GM12878 (cell line): ENCODE results near the gene HACD3. TPM values are rescaled to one million over a fixed set of nuclear protein-coding genes. Genes with fewer than 3 reads are reported as not detected.

Experiments used
- BMI1 ChIP-seq: fragments of 450-650 bp; IDR thresholded peaks from 2 replicates; pipeline ENCODE4 v1.6.1; 2016; ENCODE audit warnings: mild to moderate bottlenecking, moderate library complexity, borderline replicate concordance
- CHD2 ChIP-seq: IDR thresholded peaks from 2 replicates; pipeline ENCODE4 v1.6.1; 2011; ENCODE audit warnings: low read depth, low read length, improper control_type of control experiment, borderline replicate concordance
- CREB1 ChIP-seq: IDR thresholded peaks from 2 replicates; pipeline ENCODE4 v1.6.1; 2012; ENCODE audit warnings: low read depth, mild to moderate bottlenecking, inconsistent platforms
- MYC ChIP-seq: IDR thresholded peaks from 2 replicates; pipeline ENCODE4 v1.6.1; 2011; ENCODE audit warnings: mild to moderate bottlenecking, low read length, moderate library complexity, inconsistent platforms; ENCODE audit not compliant: insufficient read depth, insufficient replicate concordance, insufficient read length, severe bottlenecking
- polyA plus RNA-seq, 11 experiments: library from polyadenylated mRNA; depleted of rRNA in 4 of 11; unstranded in 6 of 11; stranded (reverse) in 5 of 11; fragments of >200 nt; fragmentation: Nextera tagmentation in 4 of 11; fragmentation: Illumina TruSeq in 1 of 11; extraction: Ambion mirVana in 4 of 11; extraction: Trizol in 1 of 11; gene quantifications; 1 replicate in 1 of 11; 2 replicates in 10 of 11; pipeline versions ENCODE4 v1.2.1 to v1.2.3, GENCODE V29; 2011 to 2016; ENCODE audit warnings: inconsistent platforms in 2 of 11, missing spikeins in 2 of 11, low read depth in 1 of 11
- total RNA-seq, 4 experiments: library from RNA; depleted of rRNA in 3 of 4; stranded (reverse); fragments of >200 nt in 3 of 4; fragmentation: Illumina TruSeq in 1 of 4; extraction: Trizol in 1 of 4; gene quantifications; 2 replicates each; pipeline versions ENCODE4 v1.2.1 to v1.2.3, GENCODE V29; 2013 to 2021
- TF ChIP-seq, protein P1 (sequence below): fragments of 150-350 bp; IDR thresholded peaks from 2 replicates; pipeline ENCODE4 v1.6.1; 2016; ENCODE audit warnings: low read depth, low read length
- TF ChIP-seq, protein P2 (sequence below): fragments of 450-650 bp; IDR thresholded peaks from 2 replicates; pipeline ENCODE4 v1.6.1; 2017; ENCODE audit warnings: mild to moderate bottlenecking, moderate library complexity

HACD3 gene
- total and polyA plus RNA-seq, 10 of the 15 experiments (the other 5 are each of a cell fraction or from before 2014, with no cell fraction given): 25.9 to 75.8 (median 48.3) TPM

DNA sequence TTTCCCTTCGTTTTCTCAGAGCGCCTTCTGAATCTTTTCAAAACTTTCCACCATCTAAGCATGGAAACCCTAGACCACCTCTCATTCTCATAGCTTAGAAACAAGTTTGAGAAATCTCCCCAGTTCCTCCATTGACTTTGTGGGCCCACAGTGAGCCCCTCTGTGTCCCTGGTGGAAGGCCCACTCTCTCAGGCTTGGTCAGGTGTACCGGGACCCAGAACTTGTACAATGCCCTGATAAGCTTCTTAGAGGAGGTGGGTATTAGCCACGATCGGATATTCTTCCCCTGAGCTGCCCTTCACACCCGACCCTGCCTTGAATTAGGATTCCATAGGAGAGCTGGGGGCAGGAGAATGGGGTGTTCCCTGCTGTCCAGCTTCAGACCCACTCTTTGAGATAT is 91.4 kb downstream of the HACD3 start, which contains the start of gene SLC24A1 (continued):
- TF ChIP-seq, protein P1, sequence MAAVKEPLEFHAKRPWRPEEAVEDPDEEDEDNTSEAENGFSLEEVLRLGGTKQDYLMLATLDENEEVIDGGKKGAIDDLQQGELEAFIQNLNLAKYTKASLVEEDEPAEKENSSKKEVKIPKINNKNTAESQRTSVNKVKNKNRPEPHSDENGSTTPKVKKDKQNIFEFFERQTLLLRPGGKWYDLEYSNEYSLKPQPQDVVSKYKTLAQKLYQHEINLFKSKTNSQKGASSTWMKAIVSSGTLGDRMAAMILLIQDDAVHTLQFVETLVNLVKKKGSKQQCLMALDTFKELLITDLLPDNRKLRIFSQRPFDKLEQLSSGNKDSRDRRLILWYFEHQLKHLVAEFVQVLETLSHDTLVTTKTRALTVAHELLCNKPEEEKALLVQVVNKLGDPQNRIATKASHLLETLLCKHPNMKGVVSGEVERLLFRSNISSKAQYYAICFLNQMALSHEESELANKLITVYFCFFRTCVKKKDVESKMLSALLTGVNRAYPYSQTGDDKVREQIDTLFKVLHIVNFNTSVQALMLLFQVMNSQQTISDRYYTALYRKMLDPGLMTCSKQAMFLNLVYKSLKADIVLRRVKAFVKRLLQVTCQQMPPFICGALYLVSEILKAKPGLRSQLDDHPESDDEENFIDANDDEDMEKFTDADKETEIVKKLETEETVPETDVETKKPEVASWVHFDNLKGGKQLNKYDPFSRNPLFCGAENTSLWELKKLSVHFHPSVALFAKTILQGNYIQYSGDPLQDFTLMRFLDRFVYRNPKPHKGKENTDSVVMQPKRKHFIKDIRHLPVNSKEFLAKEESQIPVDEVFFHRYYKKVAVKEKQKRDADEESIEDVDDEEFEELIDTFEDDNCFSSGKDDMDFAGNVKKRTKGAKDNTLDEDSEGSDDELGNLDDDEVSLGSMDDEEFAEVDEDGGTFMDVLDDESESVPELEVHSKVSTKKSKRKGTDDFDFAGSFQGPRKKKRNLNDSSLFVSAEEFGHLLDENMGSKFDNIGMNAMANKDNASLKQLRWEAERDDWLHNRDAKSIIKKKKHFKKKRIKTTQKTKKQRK: no peak
- TF ChIP-seq BMI1: no peak
- TF ChIP-seq, protein P2, sequence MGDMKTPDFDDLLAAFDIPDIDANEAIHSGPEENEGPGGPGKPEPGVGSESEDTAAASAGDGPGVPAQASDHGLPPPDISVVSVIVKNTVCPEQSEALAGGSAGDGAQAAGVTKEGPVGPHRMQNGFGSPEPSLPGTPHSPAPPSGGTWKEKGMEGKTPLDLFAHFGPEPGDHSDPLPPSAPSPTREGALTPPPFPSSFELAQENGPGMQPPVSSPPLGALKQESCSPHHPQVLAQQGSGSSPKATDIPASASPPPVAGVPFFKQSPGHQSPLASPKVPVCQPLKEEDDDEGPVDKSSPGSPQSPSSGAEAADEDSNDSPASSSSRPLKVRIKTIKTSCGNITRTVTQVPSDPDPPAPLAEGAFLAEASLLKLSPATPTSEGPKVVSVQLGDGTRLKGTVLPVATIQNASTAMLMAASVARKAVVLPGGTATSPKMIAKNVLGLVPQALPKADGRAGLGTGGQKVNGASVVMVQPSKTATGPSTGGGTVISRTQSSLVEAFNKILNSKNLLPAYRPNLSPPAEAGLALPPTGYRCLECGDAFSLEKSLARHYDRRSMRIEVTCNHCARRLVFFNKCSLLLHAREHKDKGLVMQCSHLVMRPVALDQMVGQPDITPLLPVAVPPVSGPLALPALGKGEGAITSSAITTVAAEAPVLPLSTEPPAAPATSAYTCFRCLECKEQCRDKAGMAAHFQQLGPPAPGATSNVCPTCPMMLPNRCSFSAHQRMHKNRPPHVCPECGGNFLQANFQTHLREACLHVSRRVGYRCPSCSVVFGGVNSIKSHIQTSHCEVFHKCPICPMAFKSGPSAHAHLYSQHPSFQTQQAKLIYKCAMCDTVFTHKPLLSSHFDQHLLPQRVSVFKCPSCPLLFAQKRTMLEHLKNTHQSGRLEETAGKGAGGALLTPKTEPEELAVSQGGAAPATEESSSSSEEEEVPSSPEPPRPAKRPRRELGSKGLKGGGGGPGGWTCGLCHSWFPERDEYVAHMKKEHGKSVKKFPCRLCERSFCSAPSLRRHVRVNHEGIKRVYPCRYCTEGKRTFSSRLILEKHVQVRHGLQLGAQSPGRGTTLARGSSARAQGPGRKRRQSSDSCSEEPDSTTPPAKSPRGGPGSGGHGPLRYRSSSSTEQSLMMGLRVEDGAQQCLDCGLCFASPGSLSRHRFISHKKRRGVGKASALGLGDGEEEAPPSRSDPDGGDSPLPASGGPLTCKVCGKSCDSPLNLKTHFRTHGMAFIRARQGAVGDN: no peak
- TF ChIP-seq CHD2: no peak
- TF ChIP-seq CREB1: no peak
- TF ChIP-seq MYC: no peak
